HPDE6-E6E7 (cell line): ENCODE measurements around the gene PDE10A.
"Not testable (repeated sequence)": the region's sequence is repeated elsewhere in the genome, so short reads cannot be mapped to it uniquely, and the experiment has no call there.

Experiments
- DNase-seq: peaks from one replicate; pipeline ENCODE4 v3.0.0; 2011; ENCODE audit warnings: missing footprints; ENCODE audit errors: extremely low spot score

The PDE10A gene

GRCh38 chr6:165551828-165552227 lies 111.2 kb downstream of the PDE10A start:
- no peak for DNase-seq

- DNase-seq: no peak
Measured at GRCh38 chr6:165548450-165548849, 114.6 kb downstream of the PDE10A start.

GRCh38 chr6:165545806-165546205 lies 117.2 kb downstream of the PDE10A start:
- no peak for DNase-seq

- DNase-seq: no peak
Measured at GRCh38 chr6:165543781-165544180, 119.3 kb downstream of the PDE10A start.

- no peak for DNase-seq
Measured at GRCh38 chr6:165536911-165537310, 126.1 kb downstream of the PDE10A start.

GRCh38 chr6:165519316-165519715 lies 143.7 kb downstream of the PDE10A start:
- no peak for DNase-seq

GRCh38 chr6:165515963-165516624 lies 146.9 kb downstream of the PDE10A start:
- DNase-seq: peak; percentile 15

- no peak for DNase-seq
Measured at GRCh38 chr6:165514621-165515020, 148.4 kb downstream of the PDE10A start.

- no peak for DNase-seq
Measured at GRCh38 chr6:165511807-165512206, 151.2 kb downstream of the PDE10A start.

- DNase-seq: no peak
Measured at GRCh38 chr6:165508321-165508869, 154.6 kb downstream of the PDE10A start.

- no peak for DNase-seq
Measured at GRCh38 chr6:165506657-165507056, 156.4 kb downstream of the PDE10A start.

GRCh38 chr6:165500214-165500907 lies 162.7 kb downstream of the PDE10A start:
- not testable (repeated sequence) for DNase-seq

- DNase-seq: no peak
Measured at GRCh38 chr6:165497472-165497871, 165.6 kb downstream of the PDE10A start.

GRCh38 chr6:165488624-165489295 lies 174.3 kb downstream of the PDE10A start:
- DNase-seq: no peak

GRCh38 chr6:165487950-165488349 lies 175.1 kb downstream of the PDE10A start:
- no peak for DNase-seq

GRCh38 chr6:165487347-165487746 lies 175.7 kb downstream of the PDE10A start:
- no peak for DNase-seq

- DNase-seq: no peak
Measured at GRCh38 chr6:165486183-165487137, 176.6 kb downstream of the PDE10A start.

GRCh38 chr6:165484178-165484889 lies 178.7 kb downstream of the PDE10A start:
- DNase-seq: no peak

GRCh38 chr6:165481921-165482320 lies 181.1 kb downstream of the PDE10A start:
- DNase-seq: no peak

GRCh38 chr6:165480916-165481315 lies 182.1 kb downstream of the PDE10A start:
- DNase-seq: no peak

GRCh38 chr6:165478581-165478980 lies 184.5 kb downstream of the PDE10A start:
- no peak for DNase-seq
